Measurements from ENCODE around the gene TLE4.
"Not testable (repeated sequence)": the region's sequence is repeated elsewhere in the genome, so short reads cannot be mapped to it uniquely, and the experiment has no call there.

TLE4 gene

GRCh38 chr9:79604149-79604548, 32.4 kb downstream of the TLE4 start:
- no peaks in the 10 kb centered on the region for H3K27me3 ChIP-seq (ENCODE audit: control insufficient read depth, insufficient read depth, low read length)
- peaks cover 22% of the 10 kb centered on the region for H3K36me3 ChIP-seq (ENCODE audit: control insufficient read depth, insufficient read depth, low read length)
- H3K9ac ChIP-seq (ENCODE audit: low read length): no peak overlapping the region
- 0 out of 2 replicates have a peak, but pooled peaks cover 1% of the 10 kb centered on the region for H3K4me1 ChIP-seq (ENCODE audit: control insufficient read depth, insufficient read depth, low read length)
- H3K4me3 ChIP-seq (ENCODE audit: low read depth, low read length): no peak overlapping the region
- no peak overlapping the region for H3K27ac ChIP-seq (ENCODE audit: low read depth, low read length)
- peaks cover 10% of the 10 kb centered on the region; the same call in 1 of the 2 replicates for H3K9me3 ChIP-seq (ENCODE audit: control insufficient read depth, insufficient read depth, low read depth, low read length)

- H3K4me1 ChIP-seq (ENCODE audit: control insufficient read depth, insufficient read depth, low read length): peaks cover 10% of the 10 kb centered on the region
- H3K9ac ChIP-seq (ENCODE audit: low read length): no peak overlapping the region
- H3K27me3 ChIP-seq (ENCODE audit: control insufficient read depth, insufficient read depth, low read length): no peaks in the 10 kb centered on the region
- peaks cover 10% of the 10 kb centered on the region; the same call in 1 of the 2 replicates for H3K9me3 ChIP-seq (ENCODE audit: control insufficient read depth, insufficient read depth, low read depth, low read length)
- H3K4me3 ChIP-seq (ENCODE audit: low read depth, low read length): no peak overlapping the region
- H3K27ac ChIP-seq (ENCODE audit: low read depth, low read length): no peak overlapping the region
- H3K36me3 ChIP-seq (ENCODE audit: control insufficient read depth, insufficient read depth, low read length): peaks cover 22% of the 10 kb centered on the region
Measured at GRCh38 chr9:79604921-79605562, 33.3 kb downstream of the TLE4 start.

- peaks cover 11% of the 10 kb centered on the region for H3K36me3 ChIP-seq (ENCODE audit: control insufficient read depth, insufficient read depth, low read length)
- H3K9me3 ChIP-seq (ENCODE audit: control insufficient read depth, insufficient read depth, low read depth, low read length); H3K27me3 ChIP-seq (ENCODE audit: control insufficient read depth, insufficient read depth, low read length); H3K27ac ChIP-seq (ENCODE audit: low read depth, low read length); H3K9ac ChIP-seq (ENCODE audit: low read length); H3K4me3 ChIP-seq (ENCODE audit: low read depth, low read length): not testable (repeated sequence)
- peaks cover 25% of the 10 kb centered on the region for H3K4me1 ChIP-seq (ENCODE audit: control insufficient read depth, insufficient read depth, low read length)
Measured at GRCh38 chr9:79606529-79606928, 34.8 kb downstream of the TLE4 start.

- Histone ChIP-seq H3K4me3 (ENCODE audit: low read depth, low read length) (no peak overlapping the region), H3K36me3 (ENCODE audit: control insufficient read depth, insufficient read depth, low read length) (no peaks in the 10 kb centered on the region), H3K27me3 (ENCODE audit: control insufficient read depth, insufficient read depth, low read length) (no peaks in the 10 kb centered on the region), H3K9ac (ENCODE audit: low read length) (no peak overlapping the region), H3K4me1 (ENCODE audit: control insufficient read depth, insufficient read depth, low read length) (peaks cover 33% of the 10 kb centered on the region), H3K27ac (ENCODE audit: low read depth, low read length) (no peak overlapping the region), H3K9me3 (ENCODE audit: control insufficient read depth, insufficient read depth, low read depth, low read length) (0 out of 2 replicates have a peak, but pooled peaks cover 2% of the 10 kb centered on the region)
Measured at GRCh38 chr9:79609468-79610018, 37.8 kb downstream of the TLE4 start.

- Histone ChIP-seq H3K9me3 (ENCODE audit: control insufficient read depth, insufficient read depth, low read depth, low read length) (0 out of 2 replicates have a peak, but pooled peaks cover 2% of the 10 kb centered on the region), H3K4me3 (ENCODE audit: low read depth, low read length) (no peak overlapping the region), H3K27me3 (ENCODE audit: control insufficient read depth, insufficient read depth, low read length) (no peaks in the 10 kb centered on the region), H3K36me3 (ENCODE audit: control insufficient read depth, insufficient read depth, low read length) (no peaks in the 10 kb centered on the region), H3K9ac (ENCODE audit: low read length) (no peak overlapping the region), H3K27ac (ENCODE audit: low read depth, low read length) (no peak overlapping the region), H3K4me1 (ENCODE audit: control insufficient read depth, insufficient read depth, low read length) (peaks cover 33% of the 10 kb centered on the region)
Measured at GRCh38 chr9:79610019-79610631, 38.4 kb downstream of the TLE4 start.

GRCh38 chr9:79610791-79611614, 39.2 kb downstream of the TLE4 start:
- H3K4me1 ChIP-seq (ENCODE audit: control insufficient read depth, insufficient read depth, low read length): peaks cover 33% of the 10 kb centered on the region
- H3K36me3 ChIP-seq (ENCODE audit: control insufficient read depth, insufficient read depth, low read length): no peaks in the 10 kb centered on the region
- H3K27ac ChIP-seq (ENCODE audit: low read depth, low read length): no peak overlapping the region

GRCh38 chr9:79613145-79613544, 41.4 kb downstream of the TLE4 start:
- no peak overlapping the region for H3K4me3 ChIP-seq (ENCODE audit: low read depth, low read length)
- H3K9ac ChIP-seq (ENCODE audit: low read length): no peak overlapping the region
- no peaks in the 10 kb centered on the region for H3K27me3 ChIP-seq (ENCODE audit: control insufficient read depth, insufficient read depth, low read length)
- no peaks in the 10 kb centered on the region for H3K36me3 ChIP-seq (ENCODE audit: control insufficient read depth, insufficient read depth, low read length)
- no peak overlapping the region for H3K27ac ChIP-seq (ENCODE audit: low read depth, low read length)
- H3K4me1 ChIP-seq (ENCODE audit: control insufficient read depth, insufficient read depth, low read length): peaks cover 39% of the 10 kb centered on the region
- H3K9me3 ChIP-seq (ENCODE audit: control insufficient read depth, insufficient read depth, low read depth, low read length): no peaks in the 10 kb centered on the region

More at GRCh38 chr9:79610791-79611614, 39.2 kb downstream of the TLE4 start:
- Histone ChIP-seq H3K27me3 (ENCODE audit: control insufficient read depth, insufficient read depth, low read length) (no peaks in the 10 kb centered on the region), H3K9ac (ENCODE audit: low read length) (no peak overlapping the region), H3K9me3 (ENCODE audit: control insufficient read depth, insufficient read depth, low read depth, low read length) (0 out of 2 replicates have a peak, but pooled peaks cover 2% of the 10 kb centered on the region), H3K4me3 (ENCODE audit: low read depth, low read length) (no peak overlapping the region)

- H3K27me3 ChIP-seq (ENCODE audit: control insufficient read depth, insufficient read depth, low read length): no peaks in the 10 kb centered on the region
- no peaks in the 10 kb centered on the region for H3K9me3 ChIP-seq (ENCODE audit: control insufficient read depth, insufficient read depth, low read depth, low read length)
- no peak overlapping the region for H3K4me3 ChIP-seq (ENCODE audit: low read depth, low read length)
- H3K27ac ChIP-seq (ENCODE audit: low read depth, low read length): no peak overlapping the region
- peaks cover 29% of the 10 kb centered on the region for H3K4me1 ChIP-seq (ENCODE audit: control insufficient read depth, insufficient read depth, low read length)
- H3K36me3 ChIP-seq (ENCODE audit: control insufficient read depth, insufficient read depth, low read length): no peaks in the 10 kb centered on the region
- no peak overlapping the region for H3K9ac ChIP-seq (ENCODE audit: low read length)
Measured at GRCh38 chr9:79615038-79615437, 43.3 kb downstream of the TLE4 start.

GRCh38 chr9:79616013-79616412, 44.2 kb downstream of the TLE4 start:
- Histone ChIP-seq H3K4me1 (ENCODE audit: control insufficient read depth, insufficient read depth, low read length) (peaks cover 19% of the 10 kb centered on the region), H3K9me3 (ENCODE audit: control insufficient read depth, insufficient read depth, low read depth, low read length) (no peaks in the 10 kb centered on the region), H3K27ac (ENCODE audit: low read depth, low read length) (no peak overlapping the region), H3K36me3 (ENCODE audit: control insufficient read depth, insufficient read depth, low read length) (no peaks in the 10 kb centered on the region), H3K27me3 (ENCODE audit: control insufficient read depth, insufficient read depth, low read length) (no peaks in the 10 kb centered on the region), H3K4me3 (ENCODE audit: low read depth, low read length) (no peak overlapping the region), H3K9ac (ENCODE audit: low read length) (no peak overlapping the region)

GRCh38 chr9:79616971-79617370, 45.2 kb downstream of the TLE4 start:
- no peak overlapping the region for H3K4me3 ChIP-seq (ENCODE audit: low read depth, low read length)
- H3K9ac ChIP-seq (ENCODE audit: low read length): no peak overlapping the region
- no peaks in the 10 kb centered on the region for H3K36me3 ChIP-seq (ENCODE audit: control insufficient read depth, insufficient read depth, low read length)
- H3K9me3 ChIP-seq (ENCODE audit: control insufficient read depth, insufficient read depth, low read depth, low read length): no peaks in the 10 kb centered on the region
- no peak overlapping the region for H3K27ac ChIP-seq (ENCODE audit: low read depth, low read length)
- H3K4me1 ChIP-seq (ENCODE audit: control insufficient read depth, insufficient read depth, low read length): peaks cover 13% of the 10 kb centered on the region; the same call in 1 of the 2 replicates
- no peaks in the 10 kb centered on the region for H3K27me3 ChIP-seq (ENCODE audit: control insufficient read depth, insufficient read depth, low read length)
